Bronchial epithelial cell (primary cell): ENCODE data around the gene CACNA1C. TPM values are rescaled to one million over a fixed set of nuclear protein-coding genes. Genes with fewer than 3 reads are reported as not detected.
"Not testable (repeated sequence)": the region's sequence is repeated elsewhere in the genome, so short reads cannot be mapped to it uniquely, and the experiment has no call there.

Experiments used
- DNase-seq: peaks from one replicate; pipeline ENCODE4 v3.0.0-alpha.2; 2010; ENCODE audit warnings: low read depth
- FAIRE-seq: peaks from 2 replicates; lab custom pipeline; 2011; peaks lifted over from hg19 to GRCh38; lab: Jason Lieb, UNC
- H3K27me3 ChIP-seq: 2 replicates; pipeline ENCODE4 v1.5.1; 2011; ENCODE audit warnings: low read length; ENCODE audit not compliant: control insufficient read depth, insufficient read depth
- H3K36me3 ChIP-seq: 2 replicates; pipeline ENCODE4 v1.5.1; 2011; ENCODE audit warnings: low read length; ENCODE audit not compliant: control insufficient read depth, insufficient read depth
- H3K4me3 ChIP-seq: 2 replicates; pipeline ENCODE4 v1.5.1; 2011; ENCODE audit warnings: mild to moderate bottlenecking, low read depth, low read length, control low read depth
- total RNA-seq: library from RNA; depleted of rRNA; stranded (reverse); fragments of >200 nt; gene quantifications from 2 replicates; pipeline ENCODE4 v1.2.1, GENCODE V29; 2014
- TF ChIP-seq, protein P1 (sequence below): IDR thresholded peaks from 2 replicates; pipeline ENCODE4 v1.5.1; 2011; ENCODE audit warnings: mild to moderate bottlenecking, moderate library complexity, low read length, control low read depth, inconsistent platforms; ENCODE audit not compliant: insufficient read depth, severe bottlenecking

Gene CACNA1C
- total RNA-seq, 1 donor from 2014 or later: not detected

DNA sequence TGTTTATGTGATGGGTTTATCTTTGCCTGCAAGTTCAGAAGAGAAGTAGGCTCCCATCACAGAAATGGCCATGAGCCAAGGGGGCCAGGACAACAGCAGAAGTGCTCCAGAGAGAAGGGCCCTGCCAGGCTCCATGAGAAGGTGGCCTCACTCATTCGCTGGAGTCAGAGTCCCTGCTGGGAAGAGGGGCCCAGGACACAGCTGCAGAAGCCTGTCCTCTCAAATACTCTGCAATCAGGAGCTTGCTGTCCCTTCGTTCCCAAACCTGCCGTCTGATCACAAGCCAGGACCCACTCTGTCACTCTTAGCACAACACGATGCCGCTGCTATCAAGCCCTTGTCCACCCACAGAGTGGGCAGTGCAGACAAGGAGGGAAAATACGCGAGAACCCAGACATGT is 435.8 kb downstream of the CACNA1C start:
- no peak overlapping the region for H3K4me3 ChIP-seq
- TF ChIP-seq, protein P1, sequence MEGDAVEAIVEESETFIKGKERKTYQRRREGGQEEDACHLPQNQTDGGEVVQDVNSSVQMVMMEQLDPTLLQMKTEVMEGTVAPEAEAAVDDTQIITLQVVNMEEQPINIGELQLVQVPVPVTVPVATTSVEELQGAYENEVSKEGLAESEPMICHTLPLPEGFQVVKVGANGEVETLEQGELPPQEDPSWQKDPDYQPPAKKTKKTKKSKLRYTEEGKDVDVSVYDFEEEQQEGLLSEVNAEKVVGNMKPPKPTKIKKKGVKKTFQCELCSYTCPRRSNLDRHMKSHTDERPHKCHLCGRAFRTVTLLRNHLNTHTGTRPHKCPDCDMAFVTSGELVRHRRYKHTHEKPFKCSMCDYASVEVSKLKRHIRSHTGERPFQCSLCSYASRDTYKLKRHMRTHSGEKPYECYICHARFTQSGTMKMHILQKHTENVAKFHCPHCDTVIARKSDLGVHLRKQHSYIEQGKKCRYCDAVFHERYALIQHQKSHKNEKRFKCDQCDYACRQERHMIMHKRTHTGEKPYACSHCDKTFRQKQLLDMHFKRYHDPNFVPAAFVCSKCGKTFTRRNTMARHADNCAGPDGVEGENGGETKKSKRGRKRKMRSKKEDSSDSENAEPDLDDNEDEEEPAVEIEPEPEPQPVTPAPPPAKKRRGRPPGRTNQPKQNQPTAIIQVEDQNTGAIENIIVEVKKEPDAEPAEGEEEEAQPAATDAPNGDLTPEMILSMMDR: no peak
- no peak for DNase-seq
- no peak for FAIRE-seq
- no peaks in the 10 kb centered on the region for H3K36me3 ChIP-seq
- H3K27me3 ChIP-seq: no peaks in the 10 kb centered on the region

DNA sequence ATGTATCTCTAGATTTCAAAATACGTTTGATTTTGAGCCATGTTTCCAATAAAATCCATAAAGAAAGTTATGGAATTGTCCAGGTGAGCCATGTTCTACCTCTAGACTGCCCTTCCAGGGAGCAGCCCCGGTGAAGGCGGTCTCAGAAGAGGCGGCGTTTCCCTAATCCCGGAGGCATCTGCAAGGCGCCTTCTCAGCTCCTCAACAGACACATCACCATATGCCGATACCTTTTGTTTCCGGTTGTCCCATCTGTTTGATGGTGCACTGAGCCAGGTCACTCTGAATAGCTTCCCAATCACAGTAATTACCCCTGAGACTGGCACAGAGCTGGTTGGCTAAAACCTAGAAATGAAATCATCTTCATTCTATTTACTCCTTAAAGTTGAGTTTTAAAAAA is 436.5 kb downstream of the CACNA1C start:
- FAIRE-seq: no peak
- TF ChIP-seq, protein P1: no peak
- no peaks in the 10 kb centered on the region for H3K36me3 ChIP-seq
- no peaks in the 10 kb centered on the region for H3K27me3 ChIP-seq
- no peak overlapping the region for H3K4me3 ChIP-seq
- DNase-seq: no peak

DNA sequence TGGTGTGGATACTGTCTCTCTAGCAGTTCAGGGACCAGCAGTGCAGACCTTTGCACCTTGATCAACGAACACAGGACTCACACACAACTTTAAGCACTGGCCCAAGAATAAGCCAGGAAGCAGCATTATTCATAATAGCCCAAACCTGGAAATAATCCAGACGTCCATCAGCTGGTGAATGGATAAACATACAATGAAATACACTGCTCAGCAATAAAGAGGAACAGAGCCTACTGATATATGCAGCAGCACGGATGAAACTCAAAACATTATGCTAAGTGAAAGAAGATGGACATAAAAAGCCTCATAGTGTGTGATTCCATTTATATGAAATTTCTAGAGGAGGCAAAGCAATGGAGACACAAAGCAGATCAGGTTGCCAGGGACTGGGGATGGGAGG is 438.0 kb downstream of the CACNA1C start:
- Histone ChIP-seq H3K27me3 (no peaks in the 10 kb centered on the region), H3K36me3 (no peaks in the 10 kb centered on the region), H3K4me3 (no peak overlapping the region)
- DNase-seq: no peak
- no peak for FAIRE-seq
- TF ChIP-seq, protein P1: no peak

DNA sequence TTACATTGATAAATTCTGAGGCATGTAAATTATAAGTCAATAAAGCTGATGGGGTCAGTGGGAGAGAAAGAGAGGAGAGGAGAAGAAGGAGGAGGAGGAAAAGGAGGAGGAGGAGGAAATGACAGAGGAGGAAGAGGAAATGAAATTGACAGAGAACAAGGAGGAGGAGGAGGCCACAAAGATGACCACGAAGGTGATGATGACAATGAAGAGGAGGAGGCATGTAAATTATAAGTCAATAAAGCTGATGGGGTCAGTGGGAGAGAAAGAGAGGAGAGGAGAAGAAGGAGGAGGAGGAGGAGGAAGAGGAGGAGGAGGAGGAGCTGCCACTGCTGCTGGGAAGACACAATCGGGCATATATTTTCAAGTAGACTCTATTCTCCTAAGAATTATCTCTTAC is 438.6 kb downstream of the CACNA1C start:
- not testable (repeated sequence) for H3K4me3 ChIP-seq, H3K36me3 ChIP-seq, DNase-seq, H3K27me3 ChIP-seq, FAIRE-seq

DNA sequence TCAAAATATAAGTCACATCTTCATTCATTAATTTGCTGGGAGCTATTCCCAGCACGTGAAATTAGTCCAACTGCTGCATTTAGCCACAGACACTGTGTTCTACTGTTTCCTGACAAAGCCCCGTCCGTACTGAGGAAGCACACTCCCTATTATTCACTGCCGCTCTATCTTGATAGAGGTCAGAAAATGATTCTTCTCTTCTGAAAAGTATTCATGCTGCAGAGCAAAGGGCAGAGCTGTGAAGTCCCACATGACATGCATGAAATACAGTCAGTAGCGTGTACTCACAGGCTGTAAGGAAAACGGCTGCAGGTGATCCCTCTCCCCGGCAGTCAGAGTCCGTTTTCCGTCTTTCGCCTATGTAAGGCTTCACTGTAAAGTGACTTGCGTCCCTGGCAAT is 439.4 kb downstream of the CACNA1C start:
- Histone ChIP-seq H3K4me3 (no peak overlapping the region), H3K36me3 (no peaks in the 10 kb centered on the region), H3K27me3 (no peaks in the 10 kb centered on the region)
- FAIRE-seq (no peak), DNase-seq (no peak)
- TF ChIP-seq, protein P1: no peak

DNA sequence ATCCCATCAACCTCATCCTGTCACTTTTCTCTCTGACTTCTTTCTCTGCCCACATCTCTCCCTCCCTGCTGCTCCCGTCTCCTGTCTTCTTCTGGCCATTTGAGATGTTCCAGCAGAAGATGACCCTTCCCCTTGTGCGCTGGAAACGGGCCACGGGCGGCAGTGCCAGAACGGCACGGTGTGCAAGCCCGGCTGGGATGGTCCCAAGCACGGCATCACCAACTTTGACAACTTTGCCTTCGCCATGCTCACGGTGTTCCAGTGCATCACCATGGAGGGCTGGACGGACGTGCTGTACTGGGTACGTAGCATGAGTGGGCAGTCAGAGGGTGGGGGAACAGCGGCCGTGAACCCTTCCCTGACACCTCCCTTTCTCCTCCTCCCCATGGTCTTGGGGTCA is 440.3 kb downstream of the CACNA1C start:
- H3K4me3 ChIP-seq: no peak overlapping the region
- H3K36me3 ChIP-seq: no peaks in the 10 kb centered on the region
- FAIRE-seq (peak; percentile 40), DNase-seq (no peak)
- H3K27me3 ChIP-seq: no peaks in the 10 kb centered on the region
- TF ChIP-seq, protein P1: no peak
